Transverse colon (tissue), 4 donors: ENCODE results near the gene NKRF. TPM values are rescaled to one million over a fixed set of nuclear protein-coding genes. Genes with fewer than 3 reads are reported as not detected.

Experiments used
- DNase-seq: peaks from one replicate; pipeline ENCODE4 v3.0.0-alpha.2; 2019
- H3K27ac ChIP-seq, 4 donors: fragments of 200-600 bp; sonication (generic); 2 replicates each; pipeline ENCODE4 v1.5.1; 2016 to 2018; ENCODE audit warnings: inconsistent platforms in 4 of 4
- H3K27me3 ChIP-seq: fragments of 200-600 bp; sonication (generic); 2 replicates; pipeline ENCODE4 v1.5.1; 2017; ENCODE audit warnings: inconsistent platforms
- H3K36me3 ChIP-seq, 4 donors: fragments of 200-600 bp; sonication (generic); 2 replicates each; pipeline ENCODE4 v1.5.1; 2017 to 2019; ENCODE audit warnings: inconsistent platforms in 4 of 4
- H3K4me1 ChIP-seq, 4 donors: fragments of 200-600 bp; sonication (generic); 2 replicates each; pipeline ENCODE4 v1.5.1; 2017 to 2020; ENCODE audit warnings: inconsistent platforms in 4 of 4
- H3K4me3 ChIP-seq, 4 donors: fragments of 200-600 bp; sonication (generic); 1 replicate in 1 of 4; 2 replicates in 3 of 4; pipeline versions ENCODE4 v1.5.1 to v1.6.1; 2017 to 2019; ENCODE audit warnings: inconsistent platforms in 4 of 4
- H3K9me3 ChIP-seq, 2 donors: fragments of 200-600 bp; sonication (generic); 2 replicates each; pipeline ENCODE4 v1.5.1; 2017 to 2019; ENCODE audit warnings: inconsistent platforms in 2 of 2
- CTCF ChIP-seq, 5 experiments: fragments of 200-600 bp in 3 of 5; fragments of 450-650 bp in 2 of 5; sonication (generic) in 3 of 5; IDR thresholded peaks; 1 replicate in 2 of 5; 2 replicates in 3 of 5; pipeline ENCODE4 v1.5.1; 2016 to 2017; ENCODE audit warnings: antibody characterized with exemption in 5 of 5, inconsistent platforms in 3 of 5, mild to moderate bottlenecking in 2 of 5, moderate library complexity in 1 of 5
- EP300 ChIP-seq: sonication (generic); formaldehyde crosslinking; IDR thresholded peaks from one replicate; pipeline ENCODE4 v1.6.1; 2017; ENCODE audit warnings: antibody characterized with exemption, low read depth
- POLR2A ChIP-seq: fragments of 450-650 bp; IDR thresholded peaks from one replicate; pipeline ENCODE4 v1.6.1; 2016; ENCODE audit warnings: antibody characterized with exemption, mild to moderate bottlenecking, moderate library complexity
- POLR2AphosphoS5 ChIP-seq, 3 donors: sonication (generic); formaldehyde crosslinking; IDR thresholded peaks; one replicate each; pipeline ENCODE4 v1.6.1; 2016; ENCODE audit warnings: antibody characterized with exemption in 3 of 3
- WGBS, 2 donors: methylation state at CpG; one replicate each; pipeline ENCODE4 v1.1.5; 2018; ENCODE audit warnings: low coverage in 1 of 2; 5-methylcytosine and 5-hydroxymethylcytosine counted together
- in situ Hi-C, 4 donors: fragments of 200-750 bp; cut with MboI; loops; one replicate each; pipeline versions ENCODE4 v1.15.0 to v1.15.1; 2017; ENCODE audit warnings: low sequenced_read_pairs in 3 of 4, low pct_ligation_motif_present in 1 of 4, low pct_unique_long_range_greater_than_20kb in 1 of 4
- intact Hi-C: fragments of 100-400 bp; cut with DNase I; formaldehyde crosslinking; loops from one replicate; pipeline ENCODE4 v1.15.1; 2023; ENCODE audit warnings: low total_unique reads
- total RNA-seq, 4 donors: library from RNA; depleted of rRNA; stranded (reverse); fragments of >200 nt; gene quantifications; one replicate each; pipeline ENCODE4 v1.1.0, GENCODE V29; 2016

The NKRF gene
- total RNA-seq, 4 donors from 2014 or later: 1.5 to 6.8 (median 3.3) TPM

GRCh38 chrX:119573840-119574393 lies 32.3 kb downstream of the NKRF start:
- in situ Hi-C loops: no loop called here
- Histone ChIP-seq H3K27ac (peak overlapping the region; percentile 89 to 97 (median 95)), H3K4me3 (peak overlapping the region; percentile 33 to 83 (median 67)), H3K9me3 (no peaks in the 10 kb centered on the region), H3K4me1 (peaks cover 0 to 22% (median 4%) of the 10 kb centered on the region in 4 donors), H3K27me3 (no peaks in the 10 kb centered on the region), H3K36me3 (no peaks in the 10 kb centered on the region)
- no peak for DNase-seq
- 37% methylated on average over 30 of the region's 30 CpGs; no CpG with 5 or more reads in 1 of the 2 donors for WGBS, 2 donors
- intact Hi-C loops: no loop called here
- no peak for TF ChIP-seq POLR2AphosphoS5 (IDR thresholded peaks at IDR 0.05)
- no peak for TF ChIP-seq EP300
- TF ChIP-seq CTCF (IDR thresholded peaks at IDR 0.05): no peak

DNA sequence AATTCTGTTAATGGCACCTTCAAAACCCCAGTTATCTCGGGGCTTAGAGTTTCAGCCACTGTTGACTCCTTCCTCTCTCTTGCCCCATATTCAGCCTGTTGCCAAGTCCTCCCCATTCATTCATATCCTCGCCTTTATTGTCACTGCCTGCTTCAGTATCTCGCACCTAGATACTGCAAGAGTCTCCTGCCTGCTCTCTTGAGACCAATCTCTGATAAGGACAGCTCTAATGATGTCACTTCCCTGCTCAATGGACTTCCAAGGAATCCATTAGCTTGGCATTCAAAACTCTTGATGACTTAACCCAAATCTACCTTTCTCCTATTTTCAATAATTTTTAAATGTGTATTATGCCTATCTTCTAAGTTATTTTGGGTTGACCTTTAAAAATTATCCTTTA lies 33.0 kb downstream of the NKRF start:
- H3K4me1 ChIP-seq: peaks cover 0 to 22% (median 4%) of the 10 kb centered on the region in 4 donors
- 50 to 57% methylated on average over 3 of the region's 3 CpGs for WGBS, 2 donors
- peak overlapping the region in 2 of 4 donors; percentile 78 to 83 for H3K4me3 ChIP-seq
- no peak for TF ChIP-seq EP300
- no peak for TF ChIP-seq POLR2A
- TF ChIP-seq CTCF (IDR thresholded peaks at IDR 0.05): no peak
- no peak for TF ChIP-seq POLR2AphosphoS5 (IDR thresholded peaks at IDR 0.05)
- H3K27me3 ChIP-seq: no peaks in the 10 kb centered on the region
- H3K27ac ChIP-seq: peak overlapping the region; percentile 89 to 97 (median 95)
- H3K36me3 ChIP-seq: no peaks in the 10 kb centered on the region
- no peaks in the 10 kb centered on the region for H3K9me3 ChIP-seq
- in situ Hi-C loops (no loop called here), intact Hi-C loops (no loop called here)
- DNase-seq: no peak

GRCh38 chrX:119570351-119570835 lies 35.8 kb downstream of the NKRF start:
- intact Hi-C loops: no loop called here
- H3K36me3 ChIP-seq: no peaks in the 10 kb centered on the region
- 93% methylated on average over 6 of the region's 6 CpGs; no CpG with 5 or more reads in 1 of the 2 donors for WGBS, 2 donors
- H3K4me1 ChIP-seq: peaks cover 0 to 10% (median under 1%) of the 10 kb centered on the region in 4 donors
- H3K4me3 ChIP-seq: no peak overlapping the region
- in situ Hi-C loops: no loop called here
- TF ChIP-seq POLR2AphosphoS5 (IDR thresholded peaks at IDR 0.05) (no peak), EP300 (no peak), POLR2A (no peak), CTCF (IDR thresholded peaks at IDR 0.05) (no peak)
- no peaks in the 10 kb centered on the region for H3K9me3 ChIP-seq
- H3K27ac ChIP-seq: no peak overlapping the region
- no peak for DNase-seq
- H3K27me3 ChIP-seq: no peaks in the 10 kb centered on the region

- peak; percentile 72 to 73 (median 72) for TF ChIP-seq POLR2AphosphoS5 (IDR thresholded peaks at IDR 0.05)
- peak; percentile 48 for TF ChIP-seq POLR2A
- TF ChIP-seq EP300: no peak
- no peaks in the 10 kb centered on the region for H3K36me3 ChIP-seq
- peaks cover 0 to 9% (median 2%) of the 10 kb centered on the region in 4 donors for H3K4me1 ChIP-seq
- no peaks in the 10 kb centered on the region for H3K27me3 ChIP-seq
- DNase-seq: peak; percentile 92
- in situ Hi-C loops: no loop called here
- no peaks in the 10 kb centered on the region for H3K9me3 ChIP-seq
- peak within 1 kb of the TSS; percentile 64 to 84 (median 81) for H3K27ac ChIP-seq
- intact Hi-C loops: no loop called here
- peak within 1 kb of the TSS; percentile 43 to 68 (median 52) for H3K4me3 ChIP-seq
- WGBS, 2 donors: 17 to 45% methylated on average over 1 to 27 of the region's 27 CpGs
These were observed 41.0 kb downstream of the NKRF start, which contains the start of gene STEEP1 for GRCh38 chrX:119565107-119565663. Gene STEEP1, minus strand, starts transcription at chrX:119565409. Its CDS starts 54 bp downstream, at chrX:119565355.
